Activated B cell treated with CpG ODN at 0.5 μM for 24 hours (primary cell): ENCODE results near the gene PORCN. TPM values are rescaled to one million over a fixed set of nuclear protein-coding genes. Genes with fewer than 3 reads are reported as not detected.

Experiments used
- ATAC-seq: fragments of 200-7000 bp; cut with Tn5 transposase; one replicate; pipeline ENCODE4 v1.10.0; 2021; ENCODE audit warnings: low read depth, mild to moderate bottlenecking, moderate library complexity
- CTCF ChIA-PET: fragments of 350-600 bp; sonication (Branson Sonifier 250); formaldehyde crosslinking; loops from one replicate; lab custom pipeline; 2021; ENCODE audit warnings: antibody characterized with exemption; lab: Charles Lee
- POLR2A ChIA-PET: fragments of 350-600 bp; sonication (Branson Sonifier 250); formaldehyde crosslinking; loops from one replicate; lab custom pipeline; 2021; ENCODE audit warnings: antibody characterized with exemption; lab: Charles Lee
- DNase-seq: peaks from one replicate; pipeline ENCODE4 v3.0.0; 2022
- H3K27ac Mint-ChIP-seq: one replicate; pipeline ENCODE4 v1.8.0; 2020; ENCODE audit warnings: mixed read lengths
- H3K27me3 Mint-ChIP-seq: one replicate; pipeline ENCODE4 v1.8.0; 2021; ENCODE audit warnings: mixed read lengths
- H3K36me3 Mint-ChIP-seq: one replicate; pipeline ENCODE4 v1.8.0; 2021; ENCODE audit warnings: low read depth, mixed read lengths
- H3K4me1 Mint-ChIP-seq: one replicate; pipeline ENCODE4 v1.8.0; 2021; ENCODE audit warnings: mixed read lengths
- H3K4me3 Mint-ChIP-seq: one replicate; pipeline ENCODE4 v1.8.0; 2020; ENCODE audit warnings: mild to moderate bottlenecking, mixed read lengths
- H3K9me3 Mint-ChIP-seq: one replicate; pipeline ENCODE4 v1.8.0; 2020; ENCODE audit warnings: mixed read lengths
- intact Hi-C: fragments of 100-400 bp; cut with micrococcal nuclease; formaldehyde crosslinking; loops from one replicate; pipeline ENCODE4 v1.15.1; 2024
- total RNA-seq: library from RNA; stranded (reverse); gene quantifications from 2 replicates; pipeline ENCODE4 v1.2.3, GENCODE V29; 2022
- TF ChIP-seq, protein P1 (sequence below): fragments of 200-600 bp; IDR thresholded peaks from one replicate; pipeline ENCODE4 v1.8.0; 2022; ENCODE audit warnings: antibody characterized with exemption, mild to moderate bottlenecking

Gene PORCN
- total RNA-seq, 1 donor from 2014 or later, result 9.8 TPM

DNA sequence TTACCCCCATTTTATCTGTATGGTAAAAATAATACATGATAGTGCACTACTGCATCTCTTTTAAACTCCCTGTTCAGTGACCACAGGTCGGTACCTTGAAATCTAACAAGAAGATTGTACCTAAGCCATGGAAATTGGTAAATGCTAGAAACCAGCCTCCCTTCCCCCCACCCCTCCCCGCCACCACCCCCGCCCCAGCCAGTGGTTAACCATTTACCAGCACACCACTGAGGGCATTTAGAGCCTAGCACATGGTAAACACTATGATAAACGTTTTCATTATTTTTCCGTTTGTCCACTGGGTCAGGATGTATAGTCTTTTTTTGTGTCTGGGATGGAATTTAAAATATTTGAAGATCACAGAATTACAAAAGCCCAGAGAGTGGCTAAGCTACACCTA is 33.5 kb upstream of the PORCN start:
- Mint-ChIP-seq H3K9me3 (no peaks in the 10 kb centered on the region), H3K27ac (peak overlapping the region; percentile 93), H3K4me1 (peaks cover 23% of the 10 kb centered on the region), H3K27me3 (no peaks in the 10 kb centered on the region), H3K36me3 (peaks cover 26% of the 10 kb centered on the region), H3K4me3 (peak overlapping the region; percentile 89)
- TF ChIP-seq, protein P1, sequence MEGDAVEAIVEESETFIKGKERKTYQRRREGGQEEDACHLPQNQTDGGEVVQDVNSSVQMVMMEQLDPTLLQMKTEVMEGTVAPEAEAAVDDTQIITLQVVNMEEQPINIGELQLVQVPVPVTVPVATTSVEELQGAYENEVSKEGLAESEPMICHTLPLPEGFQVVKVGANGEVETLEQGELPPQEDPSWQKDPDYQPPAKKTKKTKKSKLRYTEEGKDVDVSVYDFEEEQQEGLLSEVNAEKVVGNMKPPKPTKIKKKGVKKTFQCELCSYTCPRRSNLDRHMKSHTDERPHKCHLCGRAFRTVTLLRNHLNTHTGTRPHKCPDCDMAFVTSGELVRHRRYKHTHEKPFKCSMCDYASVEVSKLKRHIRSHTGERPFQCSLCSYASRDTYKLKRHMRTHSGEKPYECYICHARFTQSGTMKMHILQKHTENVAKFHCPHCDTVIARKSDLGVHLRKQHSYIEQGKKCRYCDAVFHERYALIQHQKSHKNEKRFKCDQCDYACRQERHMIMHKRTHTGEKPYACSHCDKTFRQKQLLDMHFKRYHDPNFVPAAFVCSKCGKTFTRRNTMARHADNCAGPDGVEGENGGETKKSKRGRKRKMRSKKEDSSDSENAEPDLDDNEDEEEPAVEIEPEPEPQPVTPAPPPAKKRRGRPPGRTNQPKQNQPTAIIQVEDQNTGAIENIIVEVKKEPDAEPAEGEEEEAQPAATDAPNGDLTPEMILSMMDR, result no peak
- ATAC-seq, result no peak
- intact Hi-C loops, result loop anchor here (1.0 to 5.0 kb wide), 3 partner anchors 99 to 823 kb away; partner anchors contain the start of genes ELK1, HDAC6 and RBM3
- CTCF ChIA-PET, result no interaction called here
- no peak for DNase-seq
- POLR2A ChIA-PET, result interaction anchor here (0.7 to 1.7 kb wide), 4 partner anchors 33 to 99 kb away, joined by 3 to 6 read pairs (median 4); partner anchors contain the start of genes PORCN and RBM3

DNA sequence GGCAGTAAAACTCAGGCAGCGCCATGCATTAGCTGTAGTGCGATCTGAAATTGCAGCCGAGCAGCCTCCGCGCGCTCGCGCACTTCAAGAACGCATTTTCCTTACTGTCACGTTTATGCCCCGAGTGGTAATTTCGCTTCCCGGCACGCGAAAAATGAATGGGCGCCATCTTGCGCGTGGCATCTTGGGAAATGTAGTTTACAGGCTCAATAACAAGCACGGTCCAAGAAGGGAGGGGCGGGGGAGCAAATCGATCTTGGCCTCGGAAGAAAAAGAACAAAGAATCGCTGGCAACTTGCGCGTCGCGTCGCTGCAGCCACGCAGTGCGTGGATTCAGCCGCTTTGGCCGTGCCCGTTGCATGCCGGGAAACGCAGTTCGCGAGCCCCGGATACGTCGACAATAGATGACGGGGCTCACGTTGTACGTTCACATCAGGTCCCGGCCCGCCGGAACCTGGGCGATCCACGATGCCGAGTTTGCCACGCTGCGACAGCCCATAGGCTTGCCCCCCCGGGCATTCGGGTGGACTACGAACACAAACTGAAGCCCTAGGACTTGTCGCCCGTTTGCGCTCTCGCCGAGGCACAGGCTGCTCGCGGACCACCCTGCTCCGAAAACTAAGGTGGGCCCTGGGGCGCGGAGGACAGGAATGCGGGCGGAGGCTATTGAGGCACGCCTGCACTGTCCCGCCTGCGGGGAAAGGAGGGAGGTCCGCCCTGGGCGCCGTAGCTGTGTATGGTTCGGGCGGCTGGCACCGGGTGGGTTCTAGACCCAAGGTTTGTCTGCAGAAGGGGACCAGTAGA is 32.8 kb upstream of the PORCN start, which contains the start of gene FTSJ1:
TSS of gene FTSJ1 (plus strand) at position 426 of the 804 bp plus-strand sequence. CDS start 1,849 bp downstream, outside the sequence.
- Mint-ChIP-seq H3K27me3 (no peaks in the 10 kb centered on the region), H3K4me1 (peaks cover 23% of the 10 kb centered on the region), H3K4me3 (peak within 1 kb of the TSS; percentile 89), H3K27ac (peak within 1 kb of the TSS; percentile 93), H3K36me3 (peaks cover 32% of the 10 kb centered on the region), H3K9me3 (no peaks in the 10 kb centered on the region)
- intact Hi-C loops, result loop anchor here (1.0 to 5.0 kb wide), 8 partner anchors 32 to 824 kb away; partner anchors contain the start of genes EBP, ELK1, HDAC6 and PORCN
- peak; percentile 70 for DNase-seq
- CTCF ChIA-PET, result no interaction called here
- ATAC-seq, result peak; percentile 87
- POLR2A ChIA-PET, result interaction anchor here (0.7 to 1.0 kb wide), 2 partner anchors 32 to 98 kb away, joined by 3 read pairs; partner anchors contain the start of gene RBM3
- TF ChIP-seq, protein P1, result no peak

DNA sequence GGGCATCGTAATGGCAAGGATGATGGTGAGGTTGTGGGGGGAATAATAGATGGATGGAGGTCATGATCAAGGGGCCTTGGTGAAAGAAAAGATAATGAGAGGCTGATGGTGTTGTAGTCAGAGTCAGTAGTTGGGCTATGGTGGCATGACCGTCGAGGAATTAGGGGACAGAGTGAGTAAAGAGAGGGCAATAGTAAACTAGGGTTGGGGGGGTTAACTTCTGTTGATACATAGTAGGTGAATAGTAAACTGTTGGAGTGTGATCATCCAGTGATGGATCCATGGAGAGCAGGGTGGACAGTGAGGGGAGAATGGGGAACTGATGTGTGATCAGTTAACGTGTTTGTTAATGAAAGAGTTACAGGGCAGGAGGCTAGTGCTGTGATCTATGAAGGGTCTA is 31.9 kb upstream of the PORCN start:
- ChIA-PET POLR2A (no interaction called here), CTCF (no interaction called here)
- H3K27ac Mint-ChIP-seq, result peak overlapping the region; percentile 93
- H3K9me3 Mint-ChIP-seq, result no peaks in the 10 kb centered on the region
- H3K4me3 Mint-ChIP-seq, result peak overlapping the region; percentile 89
- H3K4me1 Mint-ChIP-seq, result peaks cover 23% of the 10 kb centered on the region
- intact Hi-C loops, result loop anchor here (1.0 to 5.0 kb wide), 7 partner anchors 31 to 825 kb away; partner anchors contain the start of genes EBP, ELK1, HDAC6 and PORCN
- no peak for DNase-seq
- no peaks in the 10 kb centered on the region for H3K27me3 Mint-ChIP-seq
- TF ChIP-seq, protein P1, result no peak
- H3K36me3 Mint-ChIP-seq, result peaks cover 37% of the 10 kb centered on the region
- ATAC-seq, result no peak

DNA sequence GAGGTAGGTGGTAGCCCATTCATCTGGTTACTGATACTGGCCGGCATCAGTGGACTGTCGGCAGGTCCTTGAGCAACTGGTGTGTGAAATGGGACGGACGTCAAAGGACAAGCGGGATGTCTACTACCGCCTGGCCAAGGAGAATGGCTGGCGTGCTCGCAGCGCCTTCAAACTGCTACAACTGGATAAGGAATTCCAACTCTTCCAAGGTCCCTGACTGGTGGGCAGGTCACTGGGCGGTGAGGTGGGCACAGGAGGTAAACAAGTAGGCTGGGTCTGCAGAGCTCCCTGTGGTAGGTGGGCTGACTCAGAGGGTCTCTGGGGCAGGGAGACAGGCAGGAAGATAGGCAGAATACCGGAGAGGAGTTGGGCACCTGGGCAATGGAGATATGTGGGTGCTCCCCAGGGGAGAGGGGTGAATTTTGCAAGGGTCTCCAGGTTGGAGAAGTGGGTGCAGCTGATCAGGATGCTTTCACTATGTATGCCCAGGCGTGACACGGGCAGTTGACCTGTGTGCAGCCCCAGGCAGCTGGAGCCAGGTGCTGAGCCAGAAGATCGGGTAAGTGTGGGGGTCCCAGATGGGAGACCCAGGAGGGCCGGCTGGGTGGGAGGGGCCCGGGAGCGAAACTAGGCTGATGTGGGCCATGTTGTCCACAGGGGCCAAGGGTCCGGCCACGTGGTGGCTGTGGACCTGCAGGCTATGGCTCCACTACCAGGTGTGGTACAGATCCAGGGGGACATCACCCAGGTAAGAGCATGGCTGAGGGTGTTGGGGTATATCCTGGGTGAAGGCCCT is 30.6 kb upstream of the PORCN start:
- POLR2A ChIA-PET, result no interaction called here
- ATAC-seq, result no peak
- DNase-seq, result no peak
- peaks cover 23% of the 10 kb centered on the region for H3K4me1 Mint-ChIP-seq
- TF ChIP-seq, protein P1, result no peak
- H3K27me3 Mint-ChIP-seq, result no peaks in the 10 kb centered on the region
- H3K36me3 Mint-ChIP-seq, result peaks cover 49% of the 10 kb centered on the region
- intact Hi-C loops, result loop anchor here (2.0 to 5.0 kb wide), 3 partner anchors 324 to 826 kb away; partner anchors contain the start of genes ELK1, HDAC6 and ZNF81
- H3K9me3 Mint-ChIP-seq, result no peaks in the 10 kb centered on the region
- H3K4me3 Mint-ChIP-seq, result no peak overlapping the region
- CTCF ChIA-PET, result no interaction called here
- H3K27ac Mint-ChIP-seq, result no peak overlapping the region
